ENCODE measurements around the gene LMTK2.
"Not testable (repeated sequence)": the region's sequence is repeated elsewhere in the genome, so short reads cannot be mapped to it uniquely, and the experiment has no call there.

LMTK2 gene

DNA sequence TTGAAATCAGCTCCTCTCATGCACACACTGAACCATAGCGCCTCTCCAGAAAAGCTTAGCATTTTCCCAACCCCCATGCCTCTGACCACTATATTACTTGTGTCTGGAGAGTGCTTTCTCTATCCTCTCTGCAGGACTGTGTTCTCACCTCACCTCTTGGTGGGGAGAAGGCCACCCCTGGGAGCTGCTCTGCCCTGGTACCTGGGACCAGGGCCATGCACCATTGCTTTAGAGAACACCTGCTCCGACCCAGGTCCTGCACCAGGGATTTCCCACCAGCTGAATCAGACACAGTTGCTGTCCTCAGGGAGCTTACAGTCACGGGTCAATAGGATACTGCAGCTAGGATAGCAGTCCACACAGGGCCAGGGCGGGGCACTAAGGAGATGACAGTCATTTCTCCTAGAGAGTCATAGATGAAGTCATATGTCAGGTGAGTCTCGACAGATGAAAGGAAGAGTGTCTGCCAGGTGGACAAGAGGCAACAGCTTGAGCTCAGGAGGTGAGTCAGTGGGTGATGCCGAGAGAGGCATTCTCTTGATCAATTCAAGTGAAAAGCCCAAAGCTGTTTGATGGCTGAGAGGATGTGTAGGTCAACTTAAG, 619 bp upstream of the LMTK2 start:
- DNase-seq (ENCODE audit: low read depth in 2 of 2) = peak in 1 of 2 donors; percentile 2

DNA sequence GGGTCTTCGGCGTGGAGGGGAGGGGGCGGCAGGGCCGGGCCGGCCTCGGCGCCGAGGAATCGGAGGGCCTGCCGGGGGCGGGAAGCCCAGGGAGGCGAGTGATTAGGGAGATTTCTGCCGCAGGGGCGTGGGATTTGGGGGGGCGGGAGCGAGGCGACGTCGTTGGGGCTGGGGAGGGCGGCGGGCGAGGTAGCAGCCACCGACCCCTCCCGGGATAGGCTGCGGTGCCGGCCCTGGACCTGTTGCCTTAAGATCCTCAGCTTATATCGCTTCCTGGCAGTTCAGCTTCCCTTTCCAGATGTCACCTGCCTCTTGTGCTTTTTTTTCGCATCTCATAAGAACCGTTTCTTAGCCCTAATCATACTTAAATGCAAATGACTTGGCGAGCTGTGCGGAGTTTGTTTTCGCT, 655 bp downstream of the LMTK2 start:
- DNase-seq (ENCODE audit: low read depth in 2 of 2) = no peak

DNA sequence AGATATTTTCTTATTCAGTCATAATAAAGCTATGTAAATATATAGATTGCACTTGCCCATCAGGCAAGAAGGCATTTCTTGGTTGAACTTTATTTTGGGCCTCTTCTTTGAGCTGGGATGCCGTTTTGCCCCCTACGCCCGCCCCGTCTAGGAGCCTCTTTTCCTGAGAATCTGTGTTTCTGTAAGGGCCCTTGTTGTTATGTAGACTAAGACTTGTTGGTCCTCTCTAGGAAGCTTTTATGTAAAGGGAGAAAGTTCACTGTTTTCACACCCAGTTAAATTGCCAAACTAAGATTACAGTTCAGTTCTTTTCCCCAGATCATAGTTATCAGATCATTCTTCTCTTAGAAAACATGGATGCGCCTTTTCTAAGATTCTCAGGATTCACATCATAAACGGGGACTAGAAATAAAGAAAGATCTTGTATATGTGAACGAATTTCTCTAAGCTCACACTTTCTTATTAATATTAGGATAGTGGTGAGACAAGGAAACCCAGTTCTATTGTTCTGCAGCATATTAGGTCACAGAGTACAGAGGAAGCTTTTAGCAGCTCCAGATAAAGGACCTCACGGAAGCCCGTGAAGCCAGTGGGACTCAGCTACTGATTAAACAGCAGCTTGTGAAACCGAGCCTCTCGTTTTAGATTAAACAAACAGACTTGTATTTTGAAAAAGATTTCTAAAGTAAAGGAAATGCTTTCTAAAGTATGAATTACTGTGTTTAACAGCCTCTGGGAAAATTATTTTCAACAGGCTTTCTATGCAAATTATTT, 3.8 kb downstream of the LMTK2 start:
- no peak for DNase-seq (ENCODE audit: low read depth in 2 of 2)

DNA sequence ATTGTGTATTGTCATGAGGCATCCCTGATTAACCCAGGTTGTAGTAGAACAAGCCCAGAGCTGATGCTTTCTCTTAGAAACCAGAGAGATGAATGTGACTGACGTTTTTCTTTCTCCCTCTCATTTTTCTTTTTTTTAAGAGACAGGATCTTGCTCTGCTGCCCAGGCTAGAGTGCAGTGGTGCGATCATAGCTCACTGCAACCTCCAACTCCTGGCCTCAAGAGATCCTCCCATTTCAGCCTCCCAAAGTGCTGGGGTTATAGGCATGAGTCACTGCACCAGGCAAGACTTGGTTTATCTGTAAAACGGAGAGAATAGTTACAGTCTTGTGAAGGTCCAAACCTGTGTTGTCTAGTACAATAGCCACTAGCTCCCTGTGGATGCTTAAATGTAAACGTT, 5.4 kb downstream of the LMTK2 start:
- no peak for DNase-seq (ENCODE audit: low read depth in 2 of 2)

DNA sequence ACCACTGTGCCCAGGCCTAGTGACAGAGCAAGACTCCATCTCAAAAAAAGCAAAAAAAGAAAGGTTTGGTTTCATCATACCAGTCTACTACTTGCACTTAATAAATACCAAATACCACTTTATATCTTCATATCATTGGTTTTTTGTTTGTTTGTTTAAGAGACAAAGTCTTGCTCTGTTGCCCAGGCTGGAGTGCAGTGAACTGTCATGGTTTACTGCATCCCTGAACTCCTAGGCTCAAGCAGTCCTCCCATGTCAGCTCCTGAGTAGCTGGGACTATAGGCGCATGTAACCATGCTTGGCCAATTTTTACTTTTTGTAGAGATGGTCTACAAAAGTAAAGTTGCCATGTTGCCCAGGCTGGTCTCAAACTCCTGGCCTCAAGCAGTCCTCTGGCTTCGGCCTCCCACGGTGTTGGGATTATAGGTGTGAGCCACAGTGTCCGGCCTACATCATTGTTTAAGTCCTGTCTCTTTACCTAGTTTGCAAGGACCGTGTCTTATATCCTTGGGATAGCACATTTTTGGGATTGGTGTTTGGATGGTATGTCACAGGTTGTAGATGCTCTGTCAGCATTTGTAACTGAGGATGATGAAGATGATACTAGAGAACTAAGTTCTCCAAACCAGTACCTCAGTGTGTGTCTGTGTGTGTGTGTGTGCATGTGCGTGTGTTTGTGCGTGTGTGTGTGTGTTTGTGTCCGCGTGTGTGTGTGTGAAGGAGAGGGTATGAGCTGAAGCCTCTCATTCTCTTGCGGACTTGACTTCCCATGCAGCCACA, 9.3 kb downstream of the LMTK2 start:
- no peak for DNase-seq (ENCODE audit: low read depth in 2 of 2)

DNA sequence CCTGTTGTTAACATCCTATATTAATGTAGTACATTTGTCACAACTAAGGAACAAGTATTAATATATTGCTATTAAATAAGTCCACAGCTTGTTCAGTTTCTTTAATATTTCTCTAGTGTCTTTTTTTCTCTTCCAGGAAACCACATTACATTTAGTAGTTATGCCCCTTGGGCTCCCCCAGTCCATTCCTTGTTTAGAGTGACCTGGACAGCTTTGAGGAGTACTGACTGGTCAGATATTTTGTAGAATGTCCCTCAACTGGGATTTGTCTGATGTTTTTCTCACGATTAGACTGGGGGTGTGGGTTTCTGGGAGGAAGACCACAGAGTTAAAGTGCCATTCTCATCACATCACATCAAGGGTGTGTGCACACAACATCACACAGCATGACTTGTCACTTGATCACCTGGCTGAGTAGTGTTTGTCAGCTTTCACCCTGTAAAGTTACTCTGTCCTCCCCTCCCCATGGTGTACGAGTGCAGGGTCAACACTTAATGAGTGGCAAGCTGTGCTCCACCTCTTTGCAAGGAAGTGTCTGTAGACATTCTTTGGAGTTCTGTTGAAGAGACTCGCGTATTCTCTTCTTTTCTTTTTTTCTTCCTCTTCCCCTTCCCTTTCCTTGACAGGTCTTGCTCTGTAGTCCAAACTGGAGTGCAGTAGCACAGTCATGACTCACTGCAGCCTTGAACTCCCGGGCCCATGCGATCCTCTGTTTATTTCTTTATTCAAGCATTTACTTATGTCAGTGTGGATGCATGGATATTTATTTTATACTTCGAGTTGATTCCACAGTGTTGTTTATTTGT, 10.2 kb downstream of the LMTK2 start:
- DNase-seq (ENCODE audit: low read depth in 2 of 2) = no peak

DNA sequence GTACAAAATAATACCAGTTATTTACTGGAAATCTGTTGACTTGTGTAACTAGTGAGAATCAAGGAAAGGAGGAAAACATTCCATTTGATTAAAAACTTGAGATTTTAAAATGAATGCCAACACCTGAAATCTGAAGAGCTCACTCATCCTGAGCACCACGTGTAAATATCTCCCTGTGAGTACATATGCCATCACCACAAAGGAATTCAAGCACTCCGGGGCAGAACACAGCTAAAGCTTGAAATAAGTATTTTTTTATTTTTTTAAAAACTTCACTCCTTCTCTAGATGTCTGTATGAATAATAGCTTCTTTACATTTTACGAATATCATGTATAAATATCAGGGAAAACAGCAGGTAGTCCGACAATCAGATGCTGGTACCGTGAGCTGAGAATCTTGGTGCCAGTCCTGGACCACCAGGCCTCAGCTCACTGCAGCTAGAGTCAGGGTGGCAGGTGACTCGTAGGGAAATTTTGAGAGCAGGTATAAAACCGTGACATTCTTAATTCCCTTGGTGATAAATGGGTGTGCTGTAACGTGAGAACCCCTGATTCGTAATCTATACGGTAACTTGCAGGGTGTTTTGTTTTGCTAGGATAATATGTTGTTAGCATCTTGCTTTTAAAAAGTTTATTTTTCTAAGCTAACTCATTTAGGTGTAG, 12.7 kb downstream of the LMTK2 start:
- DNase-seq (ENCODE audit: low read depth in 2 of 2) = no peak

DNA sequence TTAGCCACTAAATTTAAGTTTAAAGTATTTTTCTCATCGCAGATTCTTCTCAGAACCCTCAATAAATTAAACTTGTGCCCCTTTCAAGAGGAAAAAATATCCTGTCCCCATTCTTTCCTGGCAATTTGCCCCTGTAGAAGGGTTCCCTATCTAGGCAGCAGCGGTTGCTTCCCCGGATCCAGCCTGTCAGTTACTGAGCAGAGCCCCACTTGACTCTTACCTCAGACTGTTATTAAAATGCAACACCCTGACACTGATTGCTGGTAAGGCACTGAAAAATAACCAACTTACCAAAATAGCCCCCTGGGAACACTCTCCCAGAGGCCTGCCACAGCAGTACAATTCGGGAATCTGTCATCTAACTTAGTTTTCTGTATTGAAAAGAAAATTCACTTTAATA, 13.9 kb downstream of the LMTK2 start:
- DNase-seq (ENCODE audit: low read depth in 2 of 2) = no peak

DNA sequence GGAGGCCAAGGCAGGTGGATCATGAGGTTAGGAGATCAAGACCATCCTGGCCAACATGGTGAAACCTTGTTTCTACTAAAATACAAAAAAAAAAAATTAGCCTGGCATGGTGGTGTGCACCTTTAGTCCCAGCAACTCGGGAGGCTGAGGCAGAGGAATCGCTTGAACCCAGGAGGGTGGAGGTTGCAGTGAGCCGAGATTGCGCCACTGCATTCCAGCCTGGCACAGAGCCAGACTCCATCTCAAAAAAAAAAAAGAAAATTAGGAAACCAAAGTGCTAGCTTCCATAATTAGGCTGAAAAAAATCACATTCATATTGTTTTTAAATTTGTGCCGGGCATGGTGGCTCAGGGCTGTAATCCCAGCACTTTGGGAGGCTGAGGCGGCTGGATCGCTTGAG, 14.7 kb downstream of the LMTK2 start:
- not testable (repeated sequence) for DNase-seq (ENCODE audit: low read depth in 2 of 2)

DNA sequence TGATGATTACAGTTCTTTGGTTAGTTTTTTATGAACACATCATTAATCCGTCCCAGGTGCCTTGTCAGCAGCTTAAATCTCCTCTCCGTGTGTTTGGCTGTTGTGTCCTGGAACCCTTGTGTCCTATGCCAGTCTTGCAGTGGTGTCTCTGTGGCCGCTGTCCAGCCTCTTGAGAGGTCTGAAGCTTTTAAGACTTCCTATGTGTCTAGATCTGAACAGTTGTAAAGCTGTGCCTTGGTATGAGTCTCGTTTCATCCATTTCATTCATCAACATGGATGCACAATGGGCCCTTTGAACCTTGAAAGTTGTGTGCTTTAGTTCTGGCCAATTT, 16.7 kb downstream of the LMTK2 start:
- no peak for DNase-seq (ENCODE audit: low read depth in 2 of 2)

DNA sequence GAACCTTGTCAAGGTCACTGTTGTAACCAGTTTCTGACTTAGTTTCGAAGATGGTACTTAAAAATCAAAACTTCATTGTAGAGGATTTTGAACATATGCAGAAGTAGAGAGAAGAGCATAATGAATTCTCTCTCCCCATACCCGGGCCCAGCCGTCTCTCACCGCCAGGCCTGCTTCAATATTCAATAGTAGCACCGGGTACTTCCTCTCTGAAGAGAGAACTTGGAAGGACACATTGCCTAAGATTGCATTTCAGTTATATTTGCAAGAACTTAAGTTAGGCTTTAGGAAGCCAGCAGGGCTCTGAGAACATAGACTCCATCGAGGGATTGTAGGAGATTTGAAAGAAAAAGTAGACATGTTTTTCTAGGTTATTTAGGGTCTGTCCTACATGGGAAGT, 19.1 kb downstream of the LMTK2 start:
- DNase-seq (ENCODE audit: low read depth in 2 of 2) = no peak

DNA sequence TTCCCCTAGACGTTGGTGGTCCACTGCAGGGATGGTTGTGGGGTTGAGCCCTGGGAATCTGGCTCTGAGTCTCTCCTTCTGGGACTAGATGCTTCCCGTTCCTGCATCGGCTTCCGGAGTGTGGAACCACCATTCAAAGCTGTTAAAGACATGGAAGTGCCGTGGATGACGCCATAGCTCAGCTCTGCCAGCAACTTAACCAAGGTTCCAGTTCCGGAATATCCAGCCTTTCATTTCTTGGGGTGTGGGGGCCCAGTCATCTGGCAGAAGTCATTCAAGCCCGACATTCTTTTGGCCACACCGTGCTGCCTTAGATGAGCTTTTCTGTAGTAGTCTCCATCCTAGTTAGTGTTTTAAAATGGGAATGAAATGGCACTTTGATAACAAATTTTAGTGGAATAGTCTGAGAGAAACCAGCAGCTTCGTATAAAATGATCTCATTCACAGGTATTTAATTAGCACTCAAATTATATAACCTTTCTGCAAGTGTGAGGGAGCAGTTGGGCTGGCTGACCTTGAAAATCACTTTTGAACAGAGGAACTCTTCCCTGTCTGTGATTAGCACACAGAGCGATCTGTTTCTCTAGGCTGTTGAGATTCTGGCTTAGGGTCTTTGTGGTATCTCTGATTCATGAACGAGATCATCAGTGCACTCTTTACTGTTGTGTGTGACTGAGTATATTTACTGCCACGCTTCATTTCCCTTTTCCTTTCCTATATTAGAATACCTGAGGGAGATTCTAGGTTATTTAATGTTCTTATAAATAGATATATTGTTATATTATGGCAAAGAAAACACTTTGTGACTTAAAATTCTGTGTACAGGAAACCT, 19.9 kb downstream of the LMTK2 start:
- DNase-seq (ENCODE audit: low read depth in 2 of 2) = no peak

DNA sequence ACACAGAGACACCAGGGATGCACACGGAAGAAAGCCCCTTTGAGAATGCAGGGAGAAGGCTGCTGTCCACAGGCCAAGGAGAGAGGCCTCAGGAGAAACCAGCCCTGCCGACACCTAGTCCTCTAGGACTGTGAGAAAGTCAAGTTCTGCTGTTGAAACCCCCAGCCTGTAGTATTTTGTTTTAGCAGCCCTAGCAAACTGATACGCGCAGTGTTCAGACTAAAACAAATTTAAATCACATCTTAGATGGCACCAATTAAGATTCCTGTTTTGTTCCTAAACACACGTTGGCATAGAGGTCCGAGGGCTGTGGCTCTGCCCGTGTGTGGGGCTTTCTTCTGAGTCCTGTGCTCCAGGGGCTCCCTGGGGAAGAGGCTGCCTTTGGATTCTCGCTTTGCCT, 21.7 kb downstream of the LMTK2 start:
- no peak for DNase-seq (ENCODE audit: low read depth in 2 of 2)

DNA sequence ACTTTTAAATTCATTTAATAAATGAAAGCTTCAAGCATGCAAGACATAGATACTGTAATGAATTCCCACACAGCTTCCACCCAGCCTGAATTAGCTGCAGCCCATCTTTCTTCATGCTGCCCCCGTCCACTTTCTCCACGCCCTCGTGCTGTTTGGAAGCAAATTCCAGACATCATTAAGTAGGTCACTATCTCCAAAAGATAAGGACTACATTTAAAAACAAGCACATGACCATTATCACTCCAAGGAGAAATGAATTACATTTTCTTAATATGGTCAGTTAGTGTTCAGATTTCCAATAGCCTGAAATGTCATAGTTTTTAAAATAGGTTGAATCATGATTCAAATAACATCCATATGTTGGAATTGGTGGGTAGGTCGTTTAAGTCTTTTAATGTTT, 24.3 kb downstream of the LMTK2 start:
- DNase-seq (ENCODE audit: low read depth in 2 of 2) = no peak

DNA sequence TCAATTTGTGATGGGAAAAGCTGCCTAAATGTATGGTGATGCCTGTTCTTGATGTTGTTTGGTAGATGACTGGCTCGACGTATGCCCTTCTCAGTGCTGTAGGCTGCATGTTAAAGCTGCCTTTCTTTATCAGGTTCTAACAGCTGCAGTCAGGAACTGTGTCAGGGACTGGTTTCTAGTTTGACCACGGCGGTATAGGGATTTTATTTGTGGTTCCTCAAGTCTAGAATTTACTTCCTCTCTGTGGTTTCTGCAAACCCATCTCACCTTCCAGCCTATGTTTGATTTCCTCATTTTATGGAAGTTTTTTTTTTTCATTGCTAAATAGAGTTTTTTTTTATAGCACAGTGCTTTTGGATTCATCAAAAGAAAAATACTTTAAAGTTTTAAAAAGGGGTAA, 26.5 kb downstream of the LMTK2 start:
- no peak for DNase-seq (ENCODE audit: low read depth in 2 of 2)

DNA sequence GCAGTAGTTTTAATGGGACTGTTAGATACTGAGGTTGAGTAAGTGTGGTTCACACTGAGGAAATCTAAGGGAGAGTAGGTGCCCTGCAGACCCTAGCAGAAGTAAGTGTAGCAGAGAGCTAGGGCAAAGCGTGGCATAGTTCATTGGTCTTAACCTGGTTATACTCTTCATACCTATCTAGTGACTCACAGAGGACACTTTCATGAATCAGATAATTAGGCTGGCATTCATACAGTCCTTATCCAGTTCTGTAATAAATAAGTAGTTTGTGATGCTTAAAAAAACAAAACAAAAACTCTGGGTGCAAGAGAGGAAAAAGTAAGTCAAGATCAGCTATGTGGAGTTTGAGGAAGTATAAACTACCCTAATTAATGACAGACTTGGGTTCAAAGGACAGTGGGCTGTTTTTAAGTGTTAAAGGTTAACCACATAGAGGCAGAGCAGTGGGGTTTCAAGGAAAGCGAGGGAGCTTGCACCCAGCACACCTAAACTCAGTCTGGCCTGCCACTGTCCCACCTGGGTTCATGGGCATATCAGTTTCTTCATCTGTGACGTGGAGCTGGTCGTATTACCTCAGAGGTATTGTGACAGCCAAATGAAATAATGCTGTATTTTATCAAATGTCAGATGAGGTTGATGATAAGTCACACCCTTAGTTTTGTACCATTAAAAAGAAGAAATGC, 27.1 kb downstream of the LMTK2 start:
- no peak for DNase-seq (ENCODE audit: low read depth in 2 of 2)

DNA sequence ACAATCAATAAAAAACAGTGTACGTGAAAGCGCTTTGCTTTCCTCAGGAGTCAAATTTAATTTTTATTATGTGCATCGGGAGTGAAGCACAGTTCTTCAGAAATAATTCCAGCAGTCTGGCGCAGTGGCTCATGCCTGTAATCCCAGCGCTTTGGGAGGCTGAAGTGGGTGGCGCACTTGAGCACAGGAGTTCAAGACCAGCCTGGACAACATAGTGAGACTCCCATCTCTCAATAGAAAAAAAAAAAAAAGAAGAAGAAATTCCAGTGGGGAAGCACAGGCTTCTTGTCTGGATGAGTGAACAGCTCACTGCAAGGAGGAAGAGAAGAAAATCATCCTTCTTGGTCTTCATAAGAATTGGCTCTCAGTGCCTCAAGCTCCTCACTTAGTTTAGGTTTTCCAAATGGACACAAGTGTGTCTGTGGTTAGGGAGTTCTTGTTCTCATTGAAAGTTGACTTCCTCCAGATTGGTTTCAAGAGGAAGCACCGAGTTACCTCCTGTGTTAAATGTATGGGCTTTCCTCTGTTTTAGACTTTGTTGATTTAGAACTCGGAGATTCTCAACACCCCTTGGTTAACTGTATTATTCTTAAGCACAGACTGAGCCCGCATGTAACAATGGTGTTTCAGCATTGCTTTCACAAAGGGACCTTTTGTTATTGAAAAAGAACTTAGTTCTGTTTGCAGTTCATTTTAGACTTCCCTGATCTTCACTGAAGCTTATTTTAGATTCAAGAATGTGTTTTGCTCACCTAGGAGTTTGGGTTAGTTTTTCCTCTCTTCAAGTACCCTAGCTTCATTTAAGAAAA, 28.0 kb downstream of the LMTK2 start:
- no peak for DNase-seq (ENCODE audit: low read depth in 2 of 2)

DNA sequence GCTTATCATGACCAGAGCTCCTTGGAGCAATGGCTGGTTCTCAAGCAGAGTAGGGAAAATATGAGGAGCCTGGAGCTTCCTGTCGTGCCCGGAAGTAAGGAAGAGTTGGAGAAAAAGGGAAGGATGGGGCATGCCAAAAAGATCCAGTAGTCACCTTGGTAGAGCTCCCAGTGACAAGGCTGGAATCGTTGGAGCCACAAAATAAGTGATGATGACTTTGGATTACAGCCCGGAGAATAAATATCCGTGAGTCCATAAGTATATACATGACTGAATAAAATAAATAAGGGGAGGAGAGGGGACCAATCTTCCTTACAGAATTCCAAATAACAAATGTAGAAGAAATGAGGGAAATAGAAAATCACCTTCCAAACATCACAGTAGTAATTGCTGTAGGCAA, 29.3 kb downstream of the LMTK2 start:
- no peak for DNase-seq (ENCODE audit: low read depth in 2 of 2)

DNA sequence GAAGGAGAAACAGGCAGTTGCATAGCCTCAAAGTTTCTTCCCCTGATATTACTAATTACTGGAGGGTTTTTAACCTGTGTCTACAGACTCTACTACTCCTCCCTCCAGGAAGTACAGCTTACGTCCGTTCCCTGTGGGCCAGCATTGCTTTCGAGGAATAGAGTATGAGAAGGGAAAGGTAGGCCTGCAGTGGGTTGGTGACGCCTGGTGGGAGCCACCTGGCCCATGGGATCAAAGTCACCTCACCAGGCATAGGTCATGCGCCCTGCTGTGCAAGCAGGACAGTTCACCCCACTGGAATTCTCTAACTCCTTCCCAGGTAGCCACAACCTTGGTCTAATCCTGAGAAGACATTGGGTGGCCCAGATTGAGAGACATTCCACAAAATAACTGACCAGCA, 29.8 kb downstream of the LMTK2 start:
- no peak for DNase-seq (ENCODE audit: low read depth in 2 of 2)

Measured in stimulated activated CD4-positive, alpha-beta T cell treated with anti-CD3 and anti-CD28 coated beads, Interleukin-15, amount 100 ng/mL, for 48 hours (primary cell).